GM12865 (cell line): ENCODE measurements around the gene HMGXB4.

ENCODE experiments used
- DNase-seq: peaks from one replicate; pipeline ENCODE4 v3.0.0; 2010; ENCODE audit warnings: low read depth
- H3K4me3 ChIP-seq: 2 replicates; pipeline ENCODE4 v1.5.1; 2011; ENCODE audit warnings: mild to moderate bottlenecking, low read depth, low read length, control low read depth
- TF ChIP-seq, protein P1 (sequence below): IDR thresholded peaks from 2 replicates; pipeline ENCODE4 v1.5.1; 2011; ENCODE audit warnings: low read length, control low read depth, low read depth, inconsistent platforms; ENCODE audit not compliant: insufficient read depth; ENCODE audit errors: missing control alignments

The HMGXB4 gene

DNA sequence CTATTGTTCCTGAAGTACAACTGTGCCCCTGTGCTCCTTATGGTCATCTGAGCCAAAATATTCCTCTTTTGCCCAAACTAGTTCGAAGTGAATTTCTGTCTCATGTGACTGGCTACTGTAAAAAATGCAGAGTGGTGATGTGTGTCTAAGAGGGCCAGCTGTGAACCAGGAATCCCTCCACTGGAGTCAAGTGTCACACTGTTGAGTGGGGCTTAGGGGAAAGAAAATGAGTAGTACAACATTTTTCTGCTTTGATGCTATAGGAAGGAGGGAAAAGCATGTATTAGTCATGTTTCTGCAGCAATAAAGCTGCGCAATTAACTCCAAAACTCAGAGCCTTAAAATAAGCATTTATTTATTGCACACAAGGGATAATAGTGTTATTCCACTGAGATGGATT is 39.8 kb upstream of the HMGXB4 start:
- no peak for DNase-seq
- no peak overlapping the region for H3K4me3 ChIP-seq
- TF ChIP-seq, protein P1, sequence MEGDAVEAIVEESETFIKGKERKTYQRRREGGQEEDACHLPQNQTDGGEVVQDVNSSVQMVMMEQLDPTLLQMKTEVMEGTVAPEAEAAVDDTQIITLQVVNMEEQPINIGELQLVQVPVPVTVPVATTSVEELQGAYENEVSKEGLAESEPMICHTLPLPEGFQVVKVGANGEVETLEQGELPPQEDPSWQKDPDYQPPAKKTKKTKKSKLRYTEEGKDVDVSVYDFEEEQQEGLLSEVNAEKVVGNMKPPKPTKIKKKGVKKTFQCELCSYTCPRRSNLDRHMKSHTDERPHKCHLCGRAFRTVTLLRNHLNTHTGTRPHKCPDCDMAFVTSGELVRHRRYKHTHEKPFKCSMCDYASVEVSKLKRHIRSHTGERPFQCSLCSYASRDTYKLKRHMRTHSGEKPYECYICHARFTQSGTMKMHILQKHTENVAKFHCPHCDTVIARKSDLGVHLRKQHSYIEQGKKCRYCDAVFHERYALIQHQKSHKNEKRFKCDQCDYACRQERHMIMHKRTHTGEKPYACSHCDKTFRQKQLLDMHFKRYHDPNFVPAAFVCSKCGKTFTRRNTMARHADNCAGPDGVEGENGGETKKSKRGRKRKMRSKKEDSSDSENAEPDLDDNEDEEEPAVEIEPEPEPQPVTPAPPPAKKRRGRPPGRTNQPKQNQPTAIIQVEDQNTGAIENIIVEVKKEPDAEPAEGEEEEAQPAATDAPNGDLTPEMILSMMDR, result no peak

- TF ChIP-seq, protein P1, result no peak
- DNase-seq, result no peak
Measured at GRCh38 chr22:35218079-35218478, 39.2 kb upstream of the HMGXB4 start.

GRCh38 chr22:35219012-35219411 is 38.3 kb upstream of the HMGXB4 start:
- TF ChIP-seq, protein P1, result no peak
- no peak overlapping the region for H3K4me3 ChIP-seq
- no peak for DNase-seq

More at GRCh38 chr22:35218079-35218478, 39.2 kb upstream of the HMGXB4 start:
- no peak overlapping the region for H3K4me3 ChIP-seq

GRCh38 chr22:35220221-35220620 is 37.1 kb upstream of the HMGXB4 start:
- DNase-seq, result no peak
- TF ChIP-seq, protein P1, result no peak
- H3K4me3 ChIP-seq, result no peak overlapping the region

GRCh38 chr22:35225010-35225409 is 32.3 kb upstream of the HMGXB4 start:
- DNase-seq, result no peak
- no peak overlapping the region for H3K4me3 ChIP-seq

DNA sequence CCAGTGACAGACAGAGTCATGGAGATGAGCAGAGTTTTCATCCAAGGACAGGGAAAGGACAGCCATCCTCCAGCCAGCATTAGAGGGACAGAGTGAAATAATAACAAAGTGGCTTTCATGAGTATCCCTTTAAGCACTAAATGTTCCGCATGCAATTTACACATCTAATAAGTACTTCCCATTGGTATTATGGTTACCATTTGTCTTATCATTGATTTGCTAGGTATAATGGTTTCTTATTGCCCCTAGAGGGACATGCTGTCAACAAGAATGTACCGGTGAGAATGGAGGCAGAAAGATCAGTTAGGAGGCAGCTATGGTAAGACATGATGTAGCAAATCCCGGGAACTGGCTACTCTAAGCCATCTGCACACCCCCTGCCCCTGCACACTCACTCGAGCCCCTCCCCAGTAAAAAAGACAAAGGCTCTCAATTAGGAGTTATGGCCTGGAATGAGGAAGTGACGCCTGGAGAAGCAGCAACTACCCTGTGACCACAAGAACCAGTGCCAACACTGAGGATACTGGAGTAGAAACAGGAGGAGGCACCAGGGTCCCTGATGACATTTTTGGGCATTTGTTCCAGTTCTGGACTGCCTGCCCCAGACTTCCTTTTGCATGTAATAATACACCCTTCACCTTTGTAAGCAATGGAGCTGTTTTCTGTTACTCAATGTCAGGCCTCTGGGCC is 30.2 kb upstream of the HMGXB4 start:
- TF ChIP-seq, protein P1, result no peak
- H3K4me3 ChIP-seq, result no peak overlapping the region
- DNase-seq, result no peak

More at GRCh38 chr22:35225010-35225409, 32.3 kb upstream of the HMGXB4 start:
- TF ChIP-seq, protein P1, result no peak

- TF ChIP-seq, protein P1, result no peak
- DNase-seq, result peak; percentile 12
- peak overlapping the region; percentile 58 for H3K4me3 ChIP-seq
Measured at GRCh38 chr22:35229865-35230264, 27.4 kb upstream of the HMGXB4 start.
